AG10803 (cell line): ENCODE measurements around the gene GRIK5.

Experiments
- DNase-seq: peaks from one replicate; pipeline ENCODE4 v3.0.0; 2010; ENCODE audit warnings: low read depth
- H3K4me3 ChIP-seq: 2 replicates; pipeline ENCODE4 v1.5.1; 2011; ENCODE audit warnings: mild to moderate bottlenecking, low read length, control low read depth
- CTCF ChIP-seq: conservative IDR thresholded peaks from 2 replicates; pipeline ENCODE4 v1.5.1; 2011; ENCODE audit warnings: mild to moderate bottlenecking, low read length, control low read depth, inconsistent platforms

The GRIK5 gene

GRCh38 chr19:41999878-42000208 is 70.2 kb downstream of the GRIK5 start:
- no peak for DNase-seq
- H3K4me3 ChIP-seq, result no peak overlapping the region
- no peak for TF ChIP-seq CTCF

DNA sequence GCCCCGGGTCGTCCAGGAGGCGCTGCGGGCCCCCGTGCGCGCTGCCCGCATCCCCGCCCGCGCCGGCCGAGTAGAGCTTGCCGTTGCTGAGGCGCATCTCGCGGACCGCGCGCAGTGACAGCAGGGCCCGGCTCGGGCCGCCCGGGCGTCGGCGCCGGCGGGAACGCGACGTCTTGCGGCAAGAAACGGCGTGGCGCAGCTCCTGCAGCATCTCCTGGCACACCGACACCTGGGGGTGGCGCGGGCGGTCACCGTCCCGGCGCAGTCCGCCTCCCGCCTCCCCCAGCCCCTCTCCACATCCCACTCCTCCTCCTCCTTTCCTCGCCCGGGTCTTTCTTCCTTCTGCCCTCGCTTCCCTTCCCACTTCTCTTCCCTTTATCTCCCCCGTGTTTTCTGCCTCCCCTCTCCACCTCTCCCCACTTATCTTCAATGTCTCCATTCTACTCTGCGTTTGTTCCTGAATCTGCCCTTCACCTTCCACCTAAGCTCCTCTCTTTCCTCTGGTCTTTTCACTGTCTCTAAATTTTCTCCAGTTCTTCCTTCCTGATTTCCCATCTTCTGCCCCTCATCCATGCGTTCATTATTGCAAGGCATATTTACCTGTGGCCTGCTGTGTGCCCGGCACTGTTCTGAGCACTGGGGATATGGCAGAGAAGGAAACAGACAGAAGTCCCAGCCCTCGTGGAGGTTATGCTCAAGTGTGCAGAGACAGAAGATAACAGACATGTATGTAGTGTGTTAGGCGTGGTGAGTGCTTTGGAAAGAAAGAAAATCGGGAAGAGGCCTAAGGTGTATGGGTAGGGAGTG is 70.7 kb downstream of the GRIK5 start:
- DNase-seq, result no peak
- TF ChIP-seq CTCF, result no peak
- H3K4me3 ChIP-seq, result no peak overlapping the region

DNA sequence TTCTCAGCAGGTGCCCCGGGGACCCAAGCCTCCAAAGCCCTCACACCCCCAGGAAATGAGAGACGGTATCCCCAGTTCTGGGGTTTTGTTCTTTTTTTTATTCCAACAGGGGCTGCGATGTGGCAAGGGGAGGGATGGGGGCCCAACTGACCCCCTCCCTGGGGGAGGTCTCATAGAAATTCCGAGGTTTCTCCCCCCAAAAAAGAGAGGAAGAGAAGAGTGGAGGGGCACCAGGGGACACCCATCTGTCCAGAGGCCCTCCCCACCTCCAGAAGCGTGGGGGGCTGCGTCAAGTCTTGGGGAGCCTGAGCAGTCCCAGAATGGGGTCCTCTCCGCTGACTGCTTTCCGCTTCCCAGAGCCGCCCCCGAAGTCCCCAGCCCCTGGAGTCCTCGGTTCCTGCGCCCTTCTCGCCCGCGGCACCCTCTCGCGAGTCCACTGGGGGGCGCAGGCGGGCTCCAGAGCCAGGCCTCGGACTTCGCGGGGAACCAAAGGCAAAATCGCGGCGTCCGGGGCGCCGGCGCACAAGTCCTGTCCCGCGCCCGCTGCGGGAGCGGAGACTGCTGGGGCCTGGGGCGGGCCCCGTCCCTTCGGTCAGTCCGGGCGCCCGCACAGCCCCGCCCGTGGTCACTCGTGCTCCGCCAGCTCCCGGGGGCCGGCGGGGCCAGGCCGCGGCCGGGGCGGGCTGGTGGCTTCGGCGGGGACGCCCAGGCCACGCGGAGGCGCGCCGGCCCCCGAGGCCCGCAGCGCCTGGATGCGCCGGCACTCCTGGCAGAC is 71.6 kb downstream of the GRIK5 start:
- DNase-seq, result peak; percentile 42
- no peak overlapping the region for H3K4me3 ChIP-seq
- TF ChIP-seq CTCF, result peak; percentile 54

DNA sequence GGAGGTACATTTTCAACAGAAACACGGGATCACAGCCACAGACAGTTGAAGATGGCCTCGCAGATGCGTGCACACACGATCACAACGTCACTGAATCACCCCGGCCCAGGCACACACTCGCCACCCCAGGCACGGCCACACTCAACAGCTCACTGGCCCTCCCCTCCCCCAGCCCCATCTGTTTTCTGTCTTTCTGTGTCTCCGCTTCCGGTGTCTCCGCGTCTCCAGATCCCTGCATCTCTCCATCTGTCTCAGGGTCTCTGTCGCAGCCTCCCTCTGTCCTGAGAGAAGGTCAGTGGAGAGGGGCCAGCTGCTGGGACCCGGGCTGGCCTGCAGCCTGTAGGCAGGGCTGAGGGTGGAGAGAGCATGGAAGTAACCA is 72.2 kb downstream of the GRIK5 start:
- DNase-seq, result no peak
- no peak overlapping the region for H3K4me3 ChIP-seq

GRCh38 chr19:41997121-41997850 is 72.7 kb downstream of the GRIK5 start:
- H3K4me3 ChIP-seq, result no peak overlapping the region
- TF ChIP-seq CTCF, result no peak
- peak; percentile 17 for DNase-seq

More for the DNA sequence above, 72.2 kb downstream of the GRIK5 start:
- no peak for TF ChIP-seq CTCF

- no peak for TF ChIP-seq CTCF
- DNase-seq, result no peak
- no peak overlapping the region for H3K4me3 ChIP-seq
Observed at GRCh38 chr19:41995959-41996797, 73.8 kb downstream of the GRIK5 start.
